ENCODE measurements around the gene MYLK. TPM values are rescaled to one million over a fixed set of nuclear protein-coding genes. Genes with fewer than 3 reads are reported as not detected.

MYLK gene
- total and polyA plus RNA-seq, 2 of the 4 experiments (the other 2 are of a cell fraction) = 299 to 484 TPM

DNA sequence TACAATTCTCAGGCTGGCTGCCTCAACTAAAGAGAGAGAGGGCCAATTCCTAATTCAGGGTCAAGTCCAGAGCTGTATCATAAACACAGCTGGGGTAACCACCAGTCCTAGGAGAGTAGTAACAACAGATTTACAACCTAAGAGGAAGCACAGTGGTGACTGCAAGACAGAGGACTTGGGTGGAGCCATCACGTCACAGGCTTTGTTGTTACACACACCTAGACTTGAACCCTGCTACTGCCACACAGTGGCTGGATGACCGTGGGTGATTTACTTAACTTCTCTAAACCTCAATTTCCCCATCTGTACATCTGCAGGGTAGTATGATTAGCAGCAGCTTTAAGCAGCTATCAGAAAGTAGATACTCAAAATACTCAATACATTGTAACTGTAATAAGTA, 78.6 kb downstream of the MYLK start:
- TF ChIP-seq RCOR1 (IDR thresholded peaks at IDR 0.05; ENCODE audit: insufficient replicate concordance, low read length) = no peak
- TF ChIP-seq CEBPB (IDR thresholded peaks at IDR 0.05; ENCODE audit: low read depth, low read length) = no peak
- no peak for TF ChIP-seq MAFK (IDR thresholded peaks at IDR 0.05; ENCODE audit: low read depth, low read length)
- TF ChIP-seq BHLHE40 (IDR thresholded peaks at IDR 0.05; ENCODE audit: low read depth, low read length) = no peak
- no peak for TF ChIP-seq FOS (IDR thresholded peaks at IDR 0.05; ENCODE audit: low read depth, low read length)
- no peak for TF ChIP-seq SMC3 (IDR thresholded peaks at IDR 0.05; ENCODE audit: low read depth, low read length)
- TF ChIP-seq, protein P1, sequence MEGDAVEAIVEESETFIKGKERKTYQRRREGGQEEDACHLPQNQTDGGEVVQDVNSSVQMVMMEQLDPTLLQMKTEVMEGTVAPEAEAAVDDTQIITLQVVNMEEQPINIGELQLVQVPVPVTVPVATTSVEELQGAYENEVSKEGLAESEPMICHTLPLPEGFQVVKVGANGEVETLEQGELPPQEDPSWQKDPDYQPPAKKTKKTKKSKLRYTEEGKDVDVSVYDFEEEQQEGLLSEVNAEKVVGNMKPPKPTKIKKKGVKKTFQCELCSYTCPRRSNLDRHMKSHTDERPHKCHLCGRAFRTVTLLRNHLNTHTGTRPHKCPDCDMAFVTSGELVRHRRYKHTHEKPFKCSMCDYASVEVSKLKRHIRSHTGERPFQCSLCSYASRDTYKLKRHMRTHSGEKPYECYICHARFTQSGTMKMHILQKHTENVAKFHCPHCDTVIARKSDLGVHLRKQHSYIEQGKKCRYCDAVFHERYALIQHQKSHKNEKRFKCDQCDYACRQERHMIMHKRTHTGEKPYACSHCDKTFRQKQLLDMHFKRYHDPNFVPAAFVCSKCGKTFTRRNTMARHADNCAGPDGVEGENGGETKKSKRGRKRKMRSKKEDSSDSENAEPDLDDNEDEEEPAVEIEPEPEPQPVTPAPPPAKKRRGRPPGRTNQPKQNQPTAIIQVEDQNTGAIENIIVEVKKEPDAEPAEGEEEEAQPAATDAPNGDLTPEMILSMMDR (conservative IDR thresholded peaks at IDR 0.05; ENCODE audit: low read depth, low read length) = no peak
- no peak for TF ChIP-seq NFE2L2 (IDR thresholded peaks at IDR 0.05; ENCODE audit: low read depth, low read length)
- TF ChIP-seq USF2 (IDR thresholded peaks at IDR 0.05; ENCODE audit: low read depth, low read length) = no peak
- TF ChIP-seq POLR2A (IDR thresholded peaks at IDR 0.05; ENCODE audit: low read depth, low read length) = no peak
- no peak for TF ChIP-seq RFX5 (IDR thresholded peaks at IDR 0.05; ENCODE audit: low read depth, low read length)
- no peak for TF ChIP-seq MAZ (IDR thresholded peaks at IDR 0.05; ENCODE audit: borderline replicate concordance, low read depth, low read length)
- TF ChIP-seq ELK1 (IDR thresholded peaks at IDR 0.05; ENCODE audit: borderline replicate concordance, low read depth, low read length) = no peak
- TF ChIP-seq MXI1 (IDR thresholded peaks at IDR 0.05; ENCODE audit: borderline replicate concordance, low read depth, low read length) = no peak
- no peak for TF ChIP-seq CHD1 (IDR thresholded peaks at IDR 0.05; ENCODE audit: low read depth, low read length)
- TF ChIP-seq RAD21 (IDR thresholded peaks at IDR 0.05; ENCODE audit: low read length) = no peak
- H4K20me1 ChIP-seq (ENCODE audit: insufficient read depth, low read length) = no peaks in the 10 kb centered on the region
- peak overlapping the region; percentile 16 for H2BK5ac ChIP-seq (ENCODE audit: low read depth, low read length, poor library complexity, severe bottlenecking)
- H3K14ac ChIP-seq (replicated peaks; ENCODE audit: low read depth, low read length) = 0 out of 2 replicates have a peak overlapping the region, but pooled peaks have one; percentile 17
- peak overlapping the region; percentile 0; the same call in 1 of the 2 replicates for H3K27ac ChIP-seq (ENCODE audit: insufficient read depth, low read length)
- H2AK5ac ChIP-seq (ENCODE audit: low read depth, low read length) = peak overlapping the region; percentile 54; the same call in 1 of the 2 replicates
- 0 out of 2 replicates have a peak overlapping the region, but pooled peaks have one; percentile 2 for H2BK20ac ChIP-seq (ENCODE audit: low read depth, low read length)
- 0 out of 2 replicates have a peak overlapping the region, but pooled peaks have one; percentile 23 for H4K91ac ChIP-seq (ENCODE audit: insufficient read depth, low read depth, low read length)
- CTCF ChIA-PET = no interaction called here
- peaks cover 57% of the 10 kb centered on the region for H3K36me3 ChIP-seq (ENCODE audit: control insufficient read depth, insufficient read depth, low read length)
- peaks cover 46 to 86% of the 10 kb centered on the region in 2 experiments for H3K79me1 ChIP-seq (ENCODE audit: low read depth in 1 of 2, low read length in 2 of 2)
- no peaks in the 10 kb centered on the region for H3K27me3 ChIP-seq (ENCODE audit: control insufficient read depth, insufficient read depth, low read length)
- no peak overlapping the region for H2AFZ ChIP-seq (replicated peaks; ENCODE audit: low read length, poor library complexity)
- no peaks in the 10 kb centered on the region for H3K9me3 ChIP-seq (ENCODE audit: control insufficient read depth, insufficient read depth, low read length)
- no peak overlapping the region for H3K4me3 ChIP-seq (ENCODE audit: insufficient read depth, low read depth, low read length)
- POLR2A ChIA-PET (ENCODE audit: unreplicated experiment) = no interaction called here
- no peak overlapping the region for H3K4me2 ChIP-seq (ENCODE audit: low read depth, low read length)
- H3K4ac ChIP-seq (ENCODE audit: low read depth, low read length) = 0 out of 2 replicates have a peak overlapping the region, but pooled peaks have one; percentile 28
- no TSS peak for BruUV-seq (replicated peaks)
- no peak for ATAC-seq (ENCODE audit: low read depth)
- H2BK120ac ChIP-seq (ENCODE audit: low read depth, low read length) = peak overlapping the region; percentile 2; the same call in 1 of the 2 replicates
- intact Hi-C loops (cut with micrococcal nuclease) (no loop called here), in situ Hi-C loops (cut with MboI; ENCODE audit: low sequenced_read_pairs) (no loop called here), dilution Hi-C loops (cut with HindIII; ENCODE audit: low sequenced_read_pairs, unreplicated experiment) (no loop called here)
- peak overlapping the region in 1 of 2 experiments; percentile 66; a peak in 2 of 4 replicates for H4K8ac ChIP-seq (ENCODE audit: low read depth in 2 of 2, low read length in 2 of 2)
- peak overlapping the region; percentile 51; the same call in 1 of the 2 replicates for H3K18ac ChIP-seq (ENCODE audit: low read depth, low read length)
- peaks cover 30% of the 10 kb centered on the region for H3K9me1 ChIP-seq (ENCODE audit: insufficient read depth, low read length)
- no peak overlapping the region for H2BK15ac ChIP-seq (ENCODE audit: low read depth, low read length)
- H3K9ac ChIP-seq (ENCODE audit: low read depth, low read length) = no peak overlapping the region
- peaks cover 22% of the 10 kb centered on the region for H3K4me1 ChIP-seq (ENCODE audit: control insufficient read depth, insufficient read depth, low read length)
- H3K56ac ChIP-seq (ENCODE audit: extremely low read depth, insufficient read depth, low read length) = no peak overlapping the region
- H3K23ac ChIP-seq (ENCODE audit: low read depth, low read length) = no peak overlapping the region
- H4K5ac ChIP-seq (ENCODE audit: low read depth, low read length) = peak overlapping the region; percentile 31
- peak overlapping the region; percentile 16 for H2AK9ac ChIP-seq (replicated peaks; ENCODE audit: low read depth, low read length, poor library complexity)
- WGBS, 2 experiments (ENCODE audit: extremely low coverage in 2 of 2, insufficient read length in 1 of 2) = no CpG with 5 or more reads among the region's 2 CpGs
- DNase-seq = no peak

All from IMR-90 (cell line).